ENCODE data around the gene CRABP1.
"Not testable (repeated sequence)": the region's sequence is repeated elsewhere in the genome, so short reads cannot be mapped to it uniquely, and the experiment has no call there.

CRABP1 gene

GRCh38 chr15:78374436-78375393, 34.6 kb downstream of the CRABP1 start:
- no peak for DNase-seq

GRCh38 chr15:78380143-78380542, 40.0 kb downstream of the CRABP1 start:
- not testable (repeated sequence) for DNase-seq

- DNase-seq = no peak
These were observed 42.1 kb downstream of the CRABP1 start for GRCh38 chr15:78382114-78382880.

- no peak for DNase-seq
These were observed 44.5 kb downstream of the CRABP1 start for GRCh38 chr15:78384651-78385050.

- no peak for DNase-seq
These were observed 47.3 kb downstream of the CRABP1 start for GRCh38 chr15:78387246-78388037.

- no peak for DNase-seq
These were observed 48.7 kb downstream of the CRABP1 start for GRCh38 chr15:78388865-78389264.

GRCh38 chr15:78389322-78389721, 49.2 kb downstream of the CRABP1 start:
- DNase-seq = peak; percentile 34

GRCh38 chr15:78389738-78390137, 49.6 kb downstream of the CRABP1 start:
- DNase-seq = no peak

- DNase-seq = no peak
These were observed 50.1 kb downstream of the CRABP1 start for GRCh38 chr15:78390242-78390641.

- no peak for DNase-seq
These were observed 50.7 kb downstream of the CRABP1 start for GRCh38 chr15:78390826-78391225.

- no peak for DNase-seq
These were observed 51.6 kb downstream of the CRABP1 start for GRCh38 chr15:78391781-78392180.

GRCh38 chr15:78392430-78392829, 52.3 kb downstream of the CRABP1 start:
- DNase-seq = no peak

- DNase-seq = no peak
These were observed 53.0 kb downstream of the CRABP1 start for GRCh38 chr15:78393137-78393536.

- no peak for DNase-seq
These were observed 53.9 kb downstream of the CRABP1 start for GRCh38 chr15:78394026-78394425.

- DNase-seq = no peak
These were observed 54.9 kb downstream of the CRABP1 start for GRCh38 chr15:78394981-78395616.

- no peak for DNase-seq
These were observed 56.1 kb downstream of the CRABP1 start for GRCh38 chr15:78396186-78396814.

- DNase-seq = no peak
These were observed 56.8 kb downstream of the CRABP1 start for GRCh38 chr15:78396976-78397375.

GRCh38 chr15:78397382-78397781, 57.2 kb downstream of the CRABP1 start:
- no peak for DNase-seq
